Panc1 (cell line): ENCODE data around the gene ENO1. TPM values are rescaled to one million over a fixed set of nuclear protein-coding genes. Genes with fewer than 3 reads are reported as not detected.
A peak's percentile ranks its signal among the peaks of the same experiment; 100 is the strongest.

Experiments used
- ATAC-seq: fragments of 200-7000 bp; cut with Tn5 transposase; 2 replicates; pipeline ENCODE4 v1.9.1; 2020; ENCODE audit warnings: mild to moderate bottlenecking, moderate library complexity
- BruUV-seq: library from RNA; stranded (reverse); fragments of 400-500 nt; replicated peaks from 2 replicates; lab custom pipeline; 2021; lab: Mats Ljungman, UMichigan
- CTCF ChIA-PET: fragments of 300-600 bp; sonication (Branson Sonifier 250); formaldehyde crosslinking; loops from one replicate; lab custom pipeline; 2022; ENCODE audit warnings: antibody characterized with exemption; lab: Charles Lee
- POLR2A ChIA-PET: fragments of 300-600 bp; sonication (Branson Sonifier 250); formaldehyde crosslinking; loops from one replicate; lab custom pipeline; 2022; ENCODE audit warnings: antibody characterized with exemption; lab: Charles Lee
- DNase-seq: peaks from one replicate; pipeline ENCODE4 v3.0.0-alpha.2; 2010; ENCODE audit warnings: low read depth, low spot score
- H3K27ac ChIP-seq: 2 replicates; pipeline ENCODE4 v1.5.1; 2011; ENCODE audit warnings: mild to moderate bottlenecking, low read length, inconsistent platforms
- H3K27me3 ChIP-seq: fragments of 200-500 bp; sonication (Bioruptor generic); 2 replicates; pipeline ENCODE4 v1.6.0; 2014; ENCODE audit warnings: low read length, inconsistent platforms; ENCODE audit not compliant: control insufficient read depth, insufficient read depth
- H3K36me3 ChIP-seq: fragments of 200-500 bp; sonication (Bioruptor generic); 2 replicates; pipeline ENCODE4 v1.5.1; 2014; ENCODE audit warnings: inconsistent platforms, mild to moderate bottlenecking, low read length, moderate library complexity; ENCODE audit not compliant: control insufficient read depth, insufficient read depth
- H3K4me1 ChIP-seq: 2 replicates; pipeline ENCODE4 v1.5.1; 2011; ENCODE audit warnings: inconsistent platforms, mild to moderate bottlenecking, low read length, moderate library complexity; ENCODE audit not compliant: control insufficient read depth, insufficient read depth
- H3K4me3 ChIP-seq, 2 experiments: 2 replicates each; pipeline ENCODE4 v1.5.1; 2011 to 2012; ENCODE audit warnings: low read depth in 2 of 2, low read length in 2 of 2, mild to moderate bottlenecking in 2 of 2, inconsistent platforms in 1 of 2, moderate library complexity in 1 of 2
- H3K9me3 ChIP-seq: fragments of 200-500 bp; sonication (Bioruptor generic); 2 replicates; pipeline ENCODE4 v1.5.1; 2014; ENCODE audit warnings: low read depth, mild to moderate bottlenecking, inconsistent platforms, low read length, moderate library complexity; ENCODE audit not compliant: control insufficient read depth, insufficient read depth
- POLR2AphosphoS5 ChIP-seq: IDR thresholded peaks from 2 replicates; pipeline ENCODE4 v1.6.1; 2012; ENCODE audit warnings: mild to moderate bottlenecking, low read depth, low read length, moderate library complexity
- SIN3A ChIP-seq: IDR thresholded peaks from 2 replicates; pipeline ENCODE4 v1.6.1; 2012; ENCODE audit warnings: low read depth, mild to moderate bottlenecking, low read length, moderate library complexity, borderline replicate concordance; ENCODE audit not compliant: insufficient read depth
- TCF7L2 ChIP-seq: IDR thresholded peaks from 2 replicates; pipeline ENCODE4 v1.6.1; 2011; ENCODE audit warnings: mild to moderate bottlenecking, low read depth, low read length, inconsistent platforms
- in situ Hi-C: cut with HindIII; loops from 2 replicates; pipeline ENCODE4 v1.10.0; 2016; ENCODE audit warnings: low sequenced_read_pairs, low pct_unique_long_range_greater_than_20kb
- intact Hi-C: fragments of 100-400 bp; cut with micrococcal nuclease; formaldehyde crosslinking; loops from one replicate; pipeline ENCODE4 v1.10.0; 2022; ENCODE audit not compliant: unreplicated experiment
- total RNA-seq: library from RNA; stranded (reverse); gene quantifications from one replicate; pipeline ENCODE4 v1.2.1, GENCODE V29; 2021; ENCODE audit not compliant: unreplicated experiment
- TF ChIP-seq, protein P1 (sequence below), 2 experiments: IDR thresholded peaks; 2 replicates each; pipeline ENCODE4 v1.6.1; 2011 to 2012; ENCODE audit warnings: low read depth in 2 of 2, control low read depth in 1 of 2, low read length in 1 of 2, mild to moderate bottlenecking in 1 of 2, moderate library complexity in 1 of 2; ENCODE audit not compliant: insufficient read depth in 1 of 2
- TF ChIP-seq, protein P2 (sequence below): fragments of 450-650 bp; IDR thresholded peaks from 2 replicates; pipeline ENCODE4 v1.5.1; 2017; ENCODE audit warnings: mild to moderate bottlenecking

ENO1 gene
- total RNA-seq, 1 experiment from 2014 or later, result 2,480 TPM

DNA sequence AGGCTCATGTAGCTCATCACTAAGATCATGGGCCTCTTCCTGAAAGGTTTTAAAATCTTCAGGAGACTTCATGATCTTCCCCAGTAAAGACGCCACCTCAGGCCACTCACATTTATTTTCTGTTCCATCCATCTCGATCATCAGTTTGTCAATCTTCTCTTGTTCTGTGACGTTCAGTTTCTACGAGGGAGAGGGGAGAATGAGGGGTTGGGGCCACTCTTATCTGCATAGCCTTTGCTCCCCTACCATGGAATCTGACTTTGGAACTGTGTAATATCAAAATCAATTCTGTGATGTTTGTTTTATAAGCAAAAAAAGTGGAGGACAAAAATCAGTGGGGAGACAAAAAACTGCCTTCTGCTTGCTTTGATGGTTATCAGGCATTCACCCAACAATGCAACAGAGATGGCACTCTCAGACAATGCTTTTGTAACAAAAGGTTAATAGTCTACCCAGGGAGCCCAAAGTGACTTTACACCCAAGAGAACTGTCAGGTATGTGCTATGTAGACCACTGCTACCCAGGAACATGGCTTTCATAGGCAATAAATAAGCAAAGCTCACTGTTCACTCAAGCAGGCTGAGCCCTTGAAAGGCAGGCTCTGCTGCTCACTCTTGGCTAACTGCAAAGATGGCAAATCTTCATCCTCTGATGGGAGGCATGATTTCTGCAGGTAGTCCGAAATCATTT lies 10.5 kb downstream of the ENO1 start:
- Histone ChIP-seq H3K4me3 (no peak overlapping the region), H3K4me1 (peaks cover 73% of the 10 kb centered on the region), H3K27ac (peak overlapping the region; percentile 45; the same call in 1 of the 2 replicates), H3K36me3 (peaks cover 70% of the 10 kb centered on the region), H3K27me3 (no peaks in the 10 kb centered on the region), H3K9me3 (no peaks in the 10 kb centered on the region)
- intact Hi-C loops (no loop called here), in situ Hi-C loops (no loop called here)
- DNase-seq, result no peak
- no peak for ATAC-seq
- TF ChIP-seq, protein P1, sequence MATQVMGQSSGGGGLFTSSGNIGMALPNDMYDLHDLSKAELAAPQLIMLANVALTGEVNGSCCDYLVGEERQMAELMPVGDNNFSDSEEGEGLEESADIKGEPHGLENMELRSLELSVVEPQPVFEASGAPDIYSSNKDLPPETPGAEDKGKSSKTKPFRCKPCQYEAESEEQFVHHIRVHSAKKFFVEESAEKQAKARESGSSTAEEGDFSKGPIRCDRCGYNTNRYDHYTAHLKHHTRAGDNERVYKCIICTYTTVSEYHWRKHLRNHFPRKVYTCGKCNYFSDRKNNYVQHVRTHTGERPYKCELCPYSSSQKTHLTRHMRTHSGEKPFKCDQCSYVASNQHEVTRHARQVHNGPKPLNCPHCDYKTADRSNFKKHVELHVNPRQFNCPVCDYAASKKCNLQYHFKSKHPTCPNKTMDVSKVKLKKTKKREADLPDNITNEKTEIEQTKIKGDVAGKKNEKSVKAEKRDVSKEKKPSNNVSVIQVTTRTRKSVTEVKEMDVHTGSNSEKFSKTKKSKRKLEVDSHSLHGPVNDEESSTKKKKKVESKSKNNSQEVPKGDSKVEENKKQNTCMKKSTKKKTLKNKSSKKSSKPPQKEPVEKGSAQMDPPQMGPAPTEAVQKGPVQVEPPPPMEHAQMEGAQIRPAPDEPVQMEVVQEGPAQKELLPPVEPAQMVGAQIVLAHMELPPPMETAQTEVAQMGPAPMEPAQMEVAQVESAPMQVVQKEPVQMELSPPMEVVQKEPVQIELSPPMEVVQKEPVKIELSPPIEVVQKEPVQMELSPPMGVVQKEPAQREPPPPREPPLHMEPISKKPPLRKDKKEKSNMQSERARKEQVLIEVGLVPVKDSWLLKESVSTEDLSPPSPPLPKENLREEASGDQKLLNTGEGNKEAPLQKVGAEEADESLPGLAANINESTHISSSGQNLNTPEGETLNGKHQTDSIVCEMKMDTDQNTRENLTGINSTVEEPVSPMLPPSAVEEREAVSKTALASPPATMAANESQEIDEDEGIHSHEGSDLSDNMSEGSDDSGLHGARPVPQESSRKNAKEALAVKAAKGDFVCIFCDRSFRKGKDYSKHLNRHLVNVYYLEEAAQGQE (IDR thresholded peaks at IDR 0.05; ENCODE audit: insufficient read depth in 1 of 2, low read depth in 2 of 2, low read length in 1 of 2), result no peak
- no peak for TF ChIP-seq TCF7L2
- TF ChIP-seq, protein P2, sequence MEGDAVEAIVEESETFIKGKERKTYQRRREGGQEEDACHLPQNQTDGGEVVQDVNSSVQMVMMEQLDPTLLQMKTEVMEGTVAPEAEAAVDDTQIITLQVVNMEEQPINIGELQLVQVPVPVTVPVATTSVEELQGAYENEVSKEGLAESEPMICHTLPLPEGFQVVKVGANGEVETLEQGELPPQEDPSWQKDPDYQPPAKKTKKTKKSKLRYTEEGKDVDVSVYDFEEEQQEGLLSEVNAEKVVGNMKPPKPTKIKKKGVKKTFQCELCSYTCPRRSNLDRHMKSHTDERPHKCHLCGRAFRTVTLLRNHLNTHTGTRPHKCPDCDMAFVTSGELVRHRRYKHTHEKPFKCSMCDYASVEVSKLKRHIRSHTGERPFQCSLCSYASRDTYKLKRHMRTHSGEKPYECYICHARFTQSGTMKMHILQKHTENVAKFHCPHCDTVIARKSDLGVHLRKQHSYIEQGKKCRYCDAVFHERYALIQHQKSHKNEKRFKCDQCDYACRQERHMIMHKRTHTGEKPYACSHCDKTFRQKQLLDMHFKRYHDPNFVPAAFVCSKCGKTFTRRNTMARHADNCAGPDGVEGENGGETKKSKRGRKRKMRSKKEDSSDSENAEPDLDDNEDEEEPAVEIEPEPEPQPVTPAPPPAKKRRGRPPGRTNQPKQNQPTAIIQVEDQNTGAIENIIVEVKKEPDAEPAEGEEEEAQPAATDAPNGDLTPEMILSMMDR, result no peak
- peak; percentile 72 for TF ChIP-seq POLR2AphosphoS5
- ChIA-PET CTCF (no interaction called here), POLR2A (interaction anchor here (0.6 kb wide), 1 partner anchor 17 kb away, joined by 3 read pairs; no protein-coding TSS in a partner anchor)
- no TSS peak for BruUV-seq

GRCh38 chr1:8866792-8867415 lies 11.6 kb downstream of the ENO1 start:
- ChIA-PET CTCF (no interaction called here), POLR2A (interaction anchor here (0.5 to 0.6 kb wide), 2 partner anchors 10 to 11 kb away, joined by 6 read pairs; no protein-coding TSS in a partner anchor)
- Histone ChIP-seq H3K9me3 (no peaks in the 10 kb centered on the region), H3K36me3 (peaks cover 65% of the 10 kb centered on the region), H3K27me3 (no peaks in the 10 kb centered on the region), H3K4me1 (peaks cover 73% of the 10 kb centered on the region), H3K4me3 (no peak overlapping the region), H3K27ac (no peak overlapping the region)
- TF ChIP-seq SIN3A (no peak), POLR2AphosphoS5 (peak; percentile 47)
- TF ChIP-seq, protein P2, result no peak
- ATAC-seq (no peak; the same call in 1 of the 2 replicates), DNase-seq (no peak)
- in situ Hi-C loops, result no loop called here
- BruUV-seq, result no TSS peak
- intact Hi-C loops, result no loop called here
